ENCODE data around the gene MINPP1.
"Not testable (repeated sequence)": the region's sequence is repeated elsewhere in the genome, so short reads cannot be mapped to it uniquely, and the experiment has no call there.

GRCh38 chr10:87466849-87467248 is 37.8 kb upstream of the MINPP1 start:
- TF ChIP-seq CTCF (IDR thresholded peaks at IDR 0.05; ENCODE audit: low read length); EZH2 (optimal IDR thresholded peaks at IDR 0.05; ENCODE audit: low read depth, low read length): not testable (repeated sequence)

Data from MM.1S (cell line).